Adrenal gland (tissue), 5 donors: ENCODE data around the gene EPB41L2.

Experiments
- CTCF ChIP-seq, 6 experiments: fragments of 450-650 bp in 4 of 6; fragments of 200-600 bp in 2 of 6; sonication (generic) in 1 of 6; IDR thresholded peaks; 1 replicate in 5 of 6; 2 replicates in 1 of 6; pipeline versions ENCODE4 v1.5.1 to v1.8.0; 2016 to 2021; ENCODE audit warnings: antibody characterized with exemption in 6 of 6, mild to moderate bottlenecking in 2 of 6, moderate library complexity in 1 of 6
- POLR2A ChIP-seq, 2 donors: fragments of 450-650 bp; IDR thresholded peaks; one replicate each; pipeline ENCODE4 v1.6.1; 2017; ENCODE audit warnings: antibody characterized with exemption in 2 of 2, mild to moderate bottlenecking in 2 of 2, moderate library complexity in 1 of 2
- donor health status: DM: no; HTN: no; CAD: no.

- TF ChIP-seq CTCF (IDR thresholded peaks at IDR 0.05), result no peak
- no peak for TF ChIP-seq POLR2A (IDR thresholded peaks at IDR 0.05)
These were observed 26.4 kb downstream of the EPB41L2 start for GRCh38 chr6:131036601-131037000.
